Measurements from ENCODE around the gene PARM1.
"Not testable (repeated sequence)": the region's sequence is repeated elsewhere in the genome, so short reads cannot be mapped to it uniquely, and the experiment has no call there.

The PARM1 gene

DNA sequence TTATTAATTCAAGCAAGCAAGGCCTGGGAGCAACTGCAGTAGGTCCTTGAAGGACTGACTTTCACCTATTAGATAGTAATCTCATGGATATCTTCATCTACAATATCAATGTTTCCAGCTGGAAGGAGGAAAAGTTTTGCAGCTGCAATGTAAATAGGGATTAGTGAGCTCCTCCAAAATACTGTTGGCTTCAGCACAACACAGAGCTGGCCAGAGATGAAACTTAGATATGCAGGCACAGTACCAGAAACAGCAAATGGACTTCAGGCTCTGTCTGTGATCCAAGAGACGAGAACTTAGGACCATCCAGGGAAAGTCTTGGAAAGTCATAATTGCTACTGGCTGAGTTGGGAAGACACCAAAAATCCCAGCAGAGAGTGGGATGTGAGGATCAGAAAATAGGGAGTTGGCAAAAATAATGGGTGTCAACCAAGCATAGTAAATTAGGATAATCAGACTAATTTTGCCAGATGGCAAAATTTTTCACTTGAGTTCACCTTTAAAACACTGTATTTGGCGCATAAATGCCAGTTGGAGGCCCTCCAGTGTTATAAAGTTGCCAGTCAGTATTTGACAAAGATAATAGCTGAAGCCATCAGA is 57.5 kb downstream of the PARM1 start:
- no peak for DNase-seq (ENCODE audit: low read depth)
- H3K9ac ChIP-seq (ENCODE audit: low read length) = no peak overlapping the region
- H3K27me3 ChIP-seq (replicated peaks; ENCODE audit: control insufficient read depth, insufficient read depth, low read length) = no peaks in the 10 kb centered on the region
- H3K4me1 ChIP-seq (ENCODE audit: control insufficient read depth, insufficient read depth, low read length) = no peaks in the 10 kb centered on the region
- no peaks in the 10 kb centered on the region for H3K36me3 ChIP-seq (ENCODE audit: control insufficient read depth, insufficient read depth, low read length, severe bottlenecking)
- H3K4me3 ChIP-seq (ENCODE audit: low read length) = no peak overlapping the region
- no peaks in the 10 kb centered on the region for H3K9me3 ChIP-seq (ENCODE audit: control insufficient read depth, low read length)

DNA sequence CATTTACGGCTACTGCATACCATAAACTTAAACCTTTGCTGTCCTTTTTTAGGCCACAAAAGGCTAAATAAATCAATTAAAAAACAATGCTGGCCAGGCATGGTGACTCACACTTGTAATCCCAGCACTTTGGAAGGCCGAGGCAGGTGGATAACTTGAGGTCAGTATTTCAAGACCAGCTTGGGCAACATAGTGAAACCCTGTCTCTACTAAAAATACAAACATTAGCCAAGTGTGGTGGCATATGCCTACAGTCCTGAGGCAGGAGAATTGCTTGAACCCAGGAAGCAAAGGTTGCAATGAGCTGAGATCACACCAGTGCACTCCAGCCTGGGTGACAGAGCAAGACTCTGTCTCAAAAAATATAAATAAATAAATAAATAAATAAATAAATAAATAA is 61.5 kb downstream of the PARM1 start:
- H3K4me1 ChIP-seq (ENCODE audit: control insufficient read depth, insufficient read depth, low read length); H3K27me3 ChIP-seq (replicated peaks; ENCODE audit: control insufficient read depth, insufficient read depth, low read length); DNase-seq (ENCODE audit: low read depth); H3K9ac ChIP-seq (ENCODE audit: low read length); H3K4me3 ChIP-seq (ENCODE audit: low read length); H3K9me3 ChIP-seq (ENCODE audit: control insufficient read depth, low read length); H3K36me3 ChIP-seq (ENCODE audit: control insufficient read depth, insufficient read depth, low read length, severe bottlenecking): not testable (repeated sequence)

DNA sequence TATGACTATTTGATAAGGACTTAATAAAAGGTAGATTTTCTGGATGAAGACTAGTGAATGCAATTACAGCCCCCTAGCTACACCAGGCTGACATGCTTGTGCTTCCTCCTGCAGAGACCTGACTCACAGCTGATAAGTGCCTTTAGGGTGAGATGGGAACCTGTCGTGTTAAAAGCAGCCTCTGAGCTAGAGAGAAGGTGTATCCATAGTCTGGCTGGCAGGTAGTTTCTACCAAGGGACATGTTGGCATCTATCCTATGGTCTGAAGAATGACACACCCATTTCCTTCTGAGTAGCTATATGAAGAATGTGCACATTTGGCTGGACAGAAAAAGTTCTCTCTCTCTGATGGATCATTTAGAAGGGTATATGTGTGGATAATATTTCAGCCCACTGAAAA is 64.1 kb downstream of the PARM1 start:
- H3K4me3 ChIP-seq (ENCODE audit: low read length) = no peak overlapping the region
- H3K36me3 ChIP-seq (ENCODE audit: control insufficient read depth, insufficient read depth, low read length, severe bottlenecking) = no peaks in the 10 kb centered on the region
- H3K9ac ChIP-seq (ENCODE audit: low read length) = no peak overlapping the region
- H3K4me1 ChIP-seq (ENCODE audit: control insufficient read depth, insufficient read depth, low read length) = peaks cover under 1% of the 10 kb centered on the region
- DNase-seq (ENCODE audit: low read depth) = no peak
- H3K9me3 ChIP-seq (ENCODE audit: control insufficient read depth, low read length) = no peaks in the 10 kb centered on the region
- no peaks in the 10 kb centered on the region for H3K27me3 ChIP-seq (replicated peaks; ENCODE audit: control insufficient read depth, insufficient read depth, low read length)

DNA sequence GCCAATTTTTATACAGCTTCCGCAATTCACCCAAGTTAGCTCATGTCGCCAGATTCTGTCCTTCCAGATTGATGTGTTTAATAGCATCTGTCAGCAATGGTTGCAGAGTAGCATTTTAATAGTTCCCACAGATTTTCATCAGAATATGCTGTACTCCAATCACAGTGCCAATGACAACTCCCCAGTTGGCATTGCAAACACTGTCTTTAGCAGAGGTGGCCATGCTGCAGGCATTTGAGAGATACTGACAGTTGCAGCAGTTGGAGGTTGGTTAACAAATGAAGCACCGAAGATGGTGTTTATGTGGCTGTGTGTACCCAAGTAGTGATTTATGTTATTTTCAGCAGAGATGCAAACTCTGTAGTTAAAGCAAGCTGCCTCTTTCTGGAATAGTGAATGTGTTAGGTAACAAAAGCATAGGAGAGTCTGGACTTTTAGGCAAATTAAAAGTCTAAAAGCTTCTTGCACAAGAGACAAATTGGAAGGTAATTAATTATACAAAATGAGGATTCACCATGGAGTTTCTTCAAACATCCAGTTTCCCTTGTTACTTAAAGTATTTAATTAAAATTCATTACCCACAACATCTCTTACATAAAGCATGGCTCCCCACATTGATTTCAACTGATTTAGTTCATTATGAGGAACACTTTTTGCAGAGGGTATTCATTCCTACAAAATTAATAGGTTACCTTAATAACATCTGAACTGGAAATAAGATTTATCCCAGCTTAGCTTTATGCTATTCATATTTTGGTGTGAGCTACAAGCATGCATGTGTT is 65.2 kb downstream of the PARM1 start:
- no peak for DNase-seq (ENCODE audit: low read depth)
- Histone ChIP-seq H3K27me3 (replicated peaks; ENCODE audit: control insufficient read depth, insufficient read depth, low read length) (no peaks in the 10 kb centered on the region), H3K4me3 (ENCODE audit: low read length) (no peak overlapping the region), H3K9me3 (ENCODE audit: control insufficient read depth, low read length) (no peaks in the 10 kb centered on the region), H3K36me3 (ENCODE audit: control insufficient read depth, insufficient read depth, low read length, severe bottlenecking) (no peaks in the 10 kb centered on the region), H3K9ac (ENCODE audit: low read length) (no peak overlapping the region), H3K4me1 (ENCODE audit: control insufficient read depth, insufficient read depth, low read length) (peaks cover 10% of the 10 kb centered on the region)

DNA sequence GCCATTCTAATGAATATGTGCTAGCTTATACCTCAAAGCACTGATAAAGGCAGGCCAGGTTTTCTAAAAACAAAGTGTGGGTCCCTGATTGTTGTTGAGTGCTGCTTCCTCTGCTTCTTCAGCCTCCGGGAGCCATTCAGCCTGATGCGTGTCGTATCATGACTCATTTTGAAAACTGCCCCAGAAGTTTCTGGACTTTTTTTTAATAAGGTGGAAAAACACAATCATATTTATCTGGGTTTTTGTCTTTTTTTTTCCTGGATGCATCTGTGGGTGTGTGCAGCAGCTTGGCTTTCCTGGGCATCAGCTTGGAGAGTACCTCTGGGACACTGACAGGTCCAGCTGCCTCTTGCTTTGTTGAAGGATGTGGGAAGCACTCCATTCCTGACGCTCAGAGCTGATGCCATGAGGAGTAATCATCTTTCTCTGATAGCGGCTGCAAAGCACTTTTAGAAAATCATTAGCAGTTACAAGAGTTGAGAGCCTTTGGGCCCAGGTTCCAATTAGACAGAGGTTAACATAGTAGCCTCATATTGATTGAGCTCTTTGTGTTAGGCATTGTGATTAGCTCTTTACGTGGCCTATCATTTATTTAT is 66.9 kb downstream of the PARM1 start:
- no peaks in the 10 kb centered on the region for H3K36me3 ChIP-seq (ENCODE audit: control insufficient read depth, insufficient read depth, low read length, severe bottlenecking)
- no peaks in the 10 kb centered on the region for H3K27me3 ChIP-seq (replicated peaks; ENCODE audit: control insufficient read depth, insufficient read depth, low read length)
- H3K9me3 ChIP-seq (ENCODE audit: control insufficient read depth, low read length) = no peaks in the 10 kb centered on the region
- peaks cover 10% of the 10 kb centered on the region for H3K4me1 ChIP-seq (ENCODE audit: control insufficient read depth, insufficient read depth, low read length)
- DNase-seq (ENCODE audit: low read depth) = no peak
- H3K4me3 ChIP-seq (ENCODE audit: low read length) = no peak overlapping the region
- no peak overlapping the region for H3K9ac ChIP-seq (ENCODE audit: low read length)

DNA sequence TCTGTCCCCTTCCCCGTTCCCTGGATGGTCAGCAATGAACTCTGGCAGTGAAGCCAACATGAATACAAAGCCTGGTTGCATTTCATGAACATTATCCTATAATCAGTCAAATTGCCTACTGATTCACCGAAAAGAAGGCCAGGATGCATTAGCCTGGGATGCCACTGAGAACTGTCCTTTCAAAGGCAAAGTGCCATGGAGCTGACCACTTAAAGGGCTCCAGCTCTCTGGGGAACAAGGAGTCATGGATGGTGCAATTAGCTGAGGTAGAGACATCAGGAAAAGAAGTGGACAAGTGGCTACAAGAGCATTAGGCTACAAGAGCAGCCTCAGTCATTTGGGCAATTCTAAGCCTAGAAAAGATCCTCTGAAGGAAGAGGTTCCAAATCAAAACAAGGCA is 69.0 kb downstream of the PARM1 start:
- no peaks in the 10 kb centered on the region for H3K36me3 ChIP-seq (ENCODE audit: control insufficient read depth, insufficient read depth, low read length, severe bottlenecking)
- no peak overlapping the region for H3K9ac ChIP-seq (ENCODE audit: low read length)
- no peaks in the 10 kb centered on the region for H3K9me3 ChIP-seq (ENCODE audit: control insufficient read depth, low read length)
- no peaks in the 10 kb centered on the region for H3K27me3 ChIP-seq (replicated peaks; ENCODE audit: control insufficient read depth, insufficient read depth, low read length)
- no peak for DNase-seq (ENCODE audit: low read depth)
- peaks cover 13% of the 10 kb centered on the region for H3K4me1 ChIP-seq (ENCODE audit: control insufficient read depth, insufficient read depth, low read length)
- H3K4me3 ChIP-seq (ENCODE audit: low read length) = no peak overlapping the region

DNA sequence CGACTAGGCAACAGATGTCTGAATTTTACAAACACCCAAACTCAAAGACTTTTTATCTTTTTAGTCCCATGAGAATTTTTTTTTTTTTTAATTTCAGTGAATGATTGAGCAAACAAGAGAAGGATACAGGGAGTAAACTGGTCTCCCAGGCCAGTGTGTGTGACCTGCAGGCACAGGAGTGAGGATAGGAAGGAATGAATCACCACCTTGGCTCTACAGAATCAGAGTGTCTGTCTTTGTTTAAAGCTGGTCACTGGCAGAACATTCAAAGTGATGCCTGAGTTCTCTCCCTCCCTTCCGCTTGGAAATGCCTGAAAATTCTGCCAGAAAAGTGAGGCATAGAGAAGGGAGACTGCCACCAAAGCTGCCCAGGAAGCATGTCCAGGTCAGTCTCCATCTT is 69.5 kb downstream of the PARM1 start:
- peaks cover 13% of the 10 kb centered on the region for H3K4me1 ChIP-seq (ENCODE audit: control insufficient read depth, insufficient read depth, low read length)
- H3K4me3 ChIP-seq (ENCODE audit: low read length) = no peak overlapping the region
- no peaks in the 10 kb centered on the region for H3K27me3 ChIP-seq (replicated peaks; ENCODE audit: control insufficient read depth, insufficient read depth, low read length)
- no peak for DNase-seq (ENCODE audit: low read depth)
- no peak overlapping the region for H3K9ac ChIP-seq (ENCODE audit: low read length)
- H3K9me3 ChIP-seq (ENCODE audit: control insufficient read depth, low read length) = peaks cover under 1% of the 10 kb centered on the region
- H3K36me3 ChIP-seq (ENCODE audit: control insufficient read depth, insufficient read depth, low read length, severe bottlenecking) = no peaks in the 10 kb centered on the region

DNA sequence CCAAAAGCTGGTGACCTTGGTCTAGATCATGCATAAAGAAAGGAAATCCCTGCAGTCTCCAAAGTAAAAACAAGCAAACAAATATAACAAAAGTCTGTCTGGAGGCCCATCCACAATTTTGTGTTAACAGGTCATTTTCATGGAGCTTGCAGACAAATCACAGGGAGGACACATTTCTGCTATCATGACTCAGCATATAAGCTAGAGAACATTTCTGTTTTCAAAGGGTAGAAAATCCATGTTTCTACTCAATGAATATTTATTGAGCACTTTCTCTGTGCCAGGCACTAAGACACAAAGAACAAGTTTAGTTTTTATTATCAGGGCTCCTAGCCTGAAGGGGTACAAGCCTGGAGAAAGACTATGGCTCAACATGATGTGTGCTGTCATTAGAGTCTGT is 71.1 kb downstream of the PARM1 start:
- Histone ChIP-seq H3K4me1 (ENCODE audit: control insufficient read depth, insufficient read depth, low read length) (peaks cover 13% of the 10 kb centered on the region), H3K9ac (ENCODE audit: low read length) (no peak overlapping the region), H3K27me3 (replicated peaks; ENCODE audit: control insufficient read depth, insufficient read depth, low read length) (no peaks in the 10 kb centered on the region), H3K36me3 (ENCODE audit: control insufficient read depth, insufficient read depth, low read length, severe bottlenecking) (no peaks in the 10 kb centered on the region), H3K4me3 (ENCODE audit: low read length) (no peak overlapping the region), H3K9me3 (ENCODE audit: control insufficient read depth, low read length) (peaks cover 7% of the 10 kb centered on the region)
- DNase-seq (ENCODE audit: low read depth) = no peak

DNA sequence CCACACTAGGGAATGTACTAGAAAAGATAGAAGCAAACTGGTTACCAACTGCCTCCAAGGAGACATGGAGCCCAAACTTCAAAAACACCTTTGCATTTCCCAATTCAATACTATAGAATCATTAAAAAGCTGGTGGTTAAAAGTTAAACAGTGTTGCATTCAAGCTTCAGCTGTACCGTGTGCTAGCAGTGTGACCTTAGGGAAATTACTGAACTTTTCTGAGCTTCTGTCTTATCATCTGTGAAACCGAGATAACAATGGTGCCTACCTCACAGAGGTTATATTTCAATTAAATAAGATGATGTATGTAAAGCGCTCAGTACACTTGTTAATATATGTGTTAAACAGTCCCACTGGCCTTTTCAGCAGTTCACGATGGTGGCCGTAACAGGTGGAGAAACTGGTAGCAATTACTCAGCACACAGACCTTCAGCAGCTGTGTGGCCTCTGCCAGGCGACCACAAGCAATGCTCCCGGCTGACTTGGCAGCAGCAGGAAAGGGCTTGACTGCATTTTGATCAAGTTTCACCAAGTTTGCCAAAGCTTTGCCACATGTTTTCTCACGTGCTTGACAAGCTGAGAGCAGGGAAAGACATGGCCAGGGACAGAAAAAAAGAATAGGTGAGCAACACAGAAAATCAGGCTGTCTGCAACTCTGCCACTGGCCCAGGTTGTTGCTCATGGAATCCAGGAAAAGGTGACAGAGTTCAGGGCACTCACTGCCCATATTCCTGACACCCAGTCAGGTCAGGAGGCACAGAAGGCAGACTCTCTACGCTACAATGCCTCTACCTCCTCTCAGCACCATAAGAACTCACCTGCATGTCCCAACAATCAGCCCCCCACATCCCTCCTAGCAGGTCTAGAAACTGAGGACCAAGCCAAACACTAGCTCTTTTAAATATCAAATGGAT is 72.1 kb downstream of the PARM1 start:
- Histone ChIP-seq H3K36me3 (ENCODE audit: control insufficient read depth, insufficient read depth, low read length, severe bottlenecking) (no peaks in the 10 kb centered on the region), H3K4me1 (ENCODE audit: control insufficient read depth, insufficient read depth, low read length) (peaks cover 13% of the 10 kb centered on the region), H3K9ac (ENCODE audit: low read length) (no peak overlapping the region), H3K9me3 (ENCODE audit: control insufficient read depth, low read length) (peaks cover 13% of the 10 kb centered on the region), H3K27me3 (replicated peaks; ENCODE audit: control insufficient read depth, insufficient read depth, low read length) (no peaks in the 10 kb centered on the region), H3K4me3 (ENCODE audit: low read length) (no peak overlapping the region)
- DNase-seq (ENCODE audit: low read depth) = no peak

DNA sequence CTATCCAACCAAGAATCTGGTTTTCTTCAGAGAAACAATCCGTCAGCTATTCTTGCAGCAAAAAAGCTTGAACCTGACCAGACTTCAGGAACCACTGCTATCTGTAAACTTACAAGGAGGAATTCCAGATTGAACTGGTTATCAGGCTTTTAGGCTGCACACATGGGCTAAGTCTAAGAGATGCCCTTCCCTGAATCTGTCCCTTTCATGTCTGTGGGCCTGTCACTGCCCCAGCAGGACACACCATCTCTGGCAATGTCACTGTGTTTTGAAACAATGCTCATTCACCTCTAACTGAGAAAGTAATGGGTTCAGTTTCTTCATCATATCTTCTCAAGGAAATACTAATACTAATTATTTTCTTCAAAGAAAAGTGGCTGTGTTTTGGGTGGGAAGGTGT is 72.8 kb downstream of the PARM1 start:
- Histone ChIP-seq H3K27me3 (replicated peaks; ENCODE audit: control insufficient read depth, insufficient read depth, low read length) (no peaks in the 10 kb centered on the region), H3K4me1 (ENCODE audit: control insufficient read depth, insufficient read depth, low read length) (peaks cover 13% of the 10 kb centered on the region), H3K36me3 (ENCODE audit: control insufficient read depth, insufficient read depth, low read length, severe bottlenecking) (no peaks in the 10 kb centered on the region), H3K9ac (ENCODE audit: low read length) (no peak overlapping the region), H3K9me3 (ENCODE audit: control insufficient read depth, low read length) (peaks cover 13% of the 10 kb centered on the region), H3K4me3 (ENCODE audit: low read length) (no peak overlapping the region)
- no peak for DNase-seq (ENCODE audit: low read depth)

DNA sequence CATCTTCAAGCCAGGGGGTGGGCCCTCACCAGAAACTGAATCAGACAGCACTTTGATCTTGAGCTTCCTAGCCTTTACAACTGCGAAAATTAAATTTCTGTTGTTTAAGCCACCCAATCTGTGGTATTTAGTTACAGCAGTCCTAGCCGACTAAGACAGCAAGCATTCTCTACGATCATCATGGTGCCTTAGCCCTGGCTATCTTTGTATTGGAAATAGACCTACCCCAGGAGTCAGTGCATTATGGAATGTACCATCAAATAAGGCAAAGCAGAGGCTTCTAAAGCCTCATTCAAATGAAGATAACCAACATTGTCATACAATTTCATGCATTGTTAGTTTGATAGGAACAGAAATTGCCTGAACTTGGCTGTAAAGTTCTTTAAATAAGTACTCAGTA is 75.0 kb downstream of the PARM1 start:
- Histone ChIP-seq H3K9ac (ENCODE audit: low read length) (no peak overlapping the region), H3K4me1 (ENCODE audit: control insufficient read depth, insufficient read depth, low read length) (peaks cover 4% of the 10 kb centered on the region), H3K4me3 (ENCODE audit: low read length) (no peak overlapping the region), H3K9me3 (ENCODE audit: control insufficient read depth, low read length) (peaks cover 13% of the 10 kb centered on the region), H3K27me3 (replicated peaks; ENCODE audit: control insufficient read depth, insufficient read depth, low read length) (no peaks in the 10 kb centered on the region), H3K36me3 (ENCODE audit: control insufficient read depth, insufficient read depth, low read length, severe bottlenecking) (peaks cover 3% of the 10 kb centered on the region)
- no peak for DNase-seq (ENCODE audit: low read depth)

All from adipocyte (in vitro differentiated cells).